Esophagus muscularis mucosa (tissue), 3 donors: ENCODE results near the gene KIF26B.

ENCODE experiments used
- CTCF ChIP-seq, 3 experiments: fragments of 200-600 bp in 2 of 3; fragments of 450-650 bp in 1 of 3; sonication (generic) in 2 of 3; IDR thresholded peaks; one replicate each; pipeline ENCODE4 v1.5.1; 2017 to 2019; ENCODE audit warnings: antibody characterized with exemption in 3 of 3, mild to moderate bottlenecking in 2 of 3, moderate library complexity in 1 of 3
- POLR2A ChIP-seq: fragments of 450-650 bp; IDR thresholded peaks from one replicate; pipeline ENCODE4 v1.6.1; 2017; ENCODE audit warnings: antibody characterized with exemption, moderate library complexity, mild to moderate bottlenecking, low read depth

GRCh38 chr1:245184779-245185178 is 30.0 kb downstream of the KIF26B start:
- TF ChIP-seq CTCF (IDR thresholded peaks at IDR 0.05) (no peak), POLR2A (no peak)
